CD4-positive, alpha-beta T cell treated with Interleukin-17A for 1 hour (primary cell): ENCODE results near the gene EEIG2.

Experiments
- DNase-seq: peaks from one replicate; pipeline ENCODE4 v3.0.0-alpha.2; 2020

Gene EEIG2

GRCh38 chr1:108585313-108585712, 25.4 kb downstream of the EEIG2 start:
- no peak for DNase-seq

GRCh38 chr1:108590441-108590840, 30.5 kb downstream of the EEIG2 start:
- no peak for DNase-seq

GRCh38 chr1:108590957-108591356, 31.1 kb downstream of the EEIG2 start:
- peak; percentile 91 for DNase-seq

GRCh38 chr1:108591466-108591865, 31.6 kb downstream of the EEIG2 start:
- DNase-seq: no peak

- peak; percentile 63 for DNase-seq
Observed at GRCh38 chr1:108592030-108592759, 32.3 kb downstream of the EEIG2 start.

GRCh38 chr1:108593448-108593847, 33.5 kb downstream of the EEIG2 start:
- DNase-seq: no peak

GRCh38 chr1:108595507-108595906, 35.6 kb downstream of the EEIG2 start:
- no peak for DNase-seq

- no peak for DNase-seq
Observed at GRCh38 chr1:108597041-108597440, 37.1 kb downstream of the EEIG2 start.

GRCh38 chr1:108598340-108598739, 38.4 kb downstream of the EEIG2 start:
- DNase-seq: no peak

- DNase-seq: no peak
Observed at GRCh38 chr1:108600504-108600903, 40.6 kb downstream of the EEIG2 start.

GRCh38 chr1:108601708-108602410, 42.0 kb downstream of the EEIG2 start:
- no peak for DNase-seq

- no peak for DNase-seq
Observed at GRCh38 chr1:108605633-108606032, 45.7 kb downstream of the EEIG2 start.

- DNase-seq: no peak
Observed at GRCh38 chr1:108606478-108606877, 46.6 kb downstream of the EEIG2 start.

- no peak for DNase-seq
Observed at GRCh38 chr1:108609483-108610049, 49.7 kb downstream of the EEIG2 start.
